Common myeloid progenitor, CD34-positive (primary cell): ENCODE measurements around the gene CHD6.

ENCODE experiments used
- CTCF ChIA-PET: fragments of 350-600 bp; sonication (Branson Sonifier 250); formaldehyde crosslinking; loops from one replicate; lab custom pipeline; 2021; ENCODE audit warnings: antibody characterized with exemption; lab: Charles Lee
- POLR2A ChIA-PET: fragments of 350-600 bp; sonication (Branson Sonifier 250); formaldehyde crosslinking; loops from one replicate; lab custom pipeline; 2021; ENCODE audit warnings: antibody characterized with exemption; lab: Charles Lee
- DNase-seq, 3 donors: peaks; one replicate each; pipeline versions ENCODE4 v3.0.0 to v3.0.0-alpha.2; 2013
- H3K27ac ChIP-seq, 2 experiments: 1 replicate in 1 of 2; 2 replicates in 1 of 2; pipeline ENCODE4 v1.7.0; 2013; ENCODE audit warnings: inconsistent platforms in 2 of 2, low read length in 2 of 2, mild to moderate bottlenecking in 2 of 2, low read depth in 1 of 2, moderate library complexity in 1 of 2; ENCODE audit not compliant: severe bottlenecking in 2 of 2, insufficient read depth in 1 of 2, poor library complexity in 1 of 2
- H3K27me3 ChIP-seq, 5 experiments: replicated peaks in 2 of 5; 1 replicate in 3 of 5; 2 replicates in 2 of 5; pipeline versions ENCODE4 v1.6.1 to v1.7.0; 2013; ENCODE audit warnings: low read length in 4 of 5, mild to moderate bottlenecking in 2 of 5, moderate library complexity in 2 of 5, inconsistent platforms in 1 of 5; ENCODE audit not compliant: insufficient read depth in 5 of 5, control insufficient read depth in 4 of 5
- H3K36me3 ChIP-seq, 4 experiments: 1 replicate in 2 of 4; 2 replicates in 2 of 4; pipeline versions ENCODE4 v1.6.1 to v1.7.0; 2013; ENCODE audit warnings: low read length in 3 of 4, control low read depth in 1 of 4, mild to moderate bottlenecking in 1 of 4; ENCODE audit not compliant: control insufficient read depth in 4 of 4, insufficient read depth in 4 of 4
- H3K4me1 ChIP-seq, 4 experiments: 1 replicate in 3 of 4; 2 replicates in 1 of 4; pipeline versions ENCODE4 v1.6.1 to v1.7.1; 2013; ENCODE audit warnings: low read length in 3 of 4, mild to moderate bottlenecking in 3 of 4, control low read depth in 1 of 4, inconsistent platforms in 1 of 4, moderate library complexity in 1 of 4; ENCODE audit not compliant: control insufficient read depth in 4 of 4, insufficient read depth in 4 of 4; ENCODE audit errors: control extremely low read depth in 1 of 4
- H3K4me3 ChIP-seq, 7 experiments: 1 replicate in 4 of 7; 2 replicates in 3 of 7; pipeline versions ENCODE4 v1.5.1 to v1.7.0; 2013; ENCODE audit warnings: mild to moderate bottlenecking in 7 of 7, low read length in 6 of 7, moderate library complexity in 6 of 7, inconsistent platforms in 2 of 7, low read depth in 2 of 7, control low read depth in 1 of 7; ENCODE audit not compliant: insufficient read depth in 4 of 7, control insufficient read depth in 1 of 7; ENCODE audit errors: extremely low read depth in 1 of 7
- H3K9me3 ChIP-seq, 5 experiments: 1 replicate in 4 of 5; 2 replicates in 1 of 5; pipeline versions ENCODE4 v1.6.1 to v1.7.1; 2013; ENCODE audit warnings: low read length in 4 of 5, mild to moderate bottlenecking in 2 of 5, inconsistent platforms in 1 of 5, low read depth in 1 of 5, moderate library complexity in 1 of 5; ENCODE audit not compliant: control insufficient read depth in 4 of 5, insufficient read depth in 2 of 5; ENCODE audit errors: control extremely low read depth in 1 of 5
- WGBS: methylation state at CpG from one replicate; pipeline ENCODE4 v1.1.5; 2013; ENCODE audit not compliant: insufficient coverage; 5-methylcytosine and 5-hydroxymethylcytosine counted together

The CHD6 gene

GRCh38 chr20:41365777-41366545, 252.2 kb downstream of the CHD6 start:
- peaks cover 4 to 79% (median 24%) of the 10 kb centered on the region in 5 experiments for H3K27me3 ChIP-seq
- 2% methylated on average over 63 of the region's 76 CpGs for WGBS
- CTCF ChIA-PET = no interaction called here
- H3K36me3 ChIP-seq = no peaks in the 10 kb centered on the region
- peaks cover 0 to 10% (median 6%) of the 10 kb centered on the region in 4 experiments for H3K4me1 ChIP-seq
- peaks cover 0 to 5% (median under 1%) of the 10 kb centered on the region in 5 experiments for H3K9me3 ChIP-seq
- no peak overlapping the region for H3K27ac ChIP-seq
- POLR2A ChIA-PET = no interaction called here
- peak overlapping the region in 2 of 7 experiments; percentile 19 to 50 for H3K4me3 ChIP-seq
- DNase-seq = peak in 1 of 3 donors; percentile 29

DNA sequence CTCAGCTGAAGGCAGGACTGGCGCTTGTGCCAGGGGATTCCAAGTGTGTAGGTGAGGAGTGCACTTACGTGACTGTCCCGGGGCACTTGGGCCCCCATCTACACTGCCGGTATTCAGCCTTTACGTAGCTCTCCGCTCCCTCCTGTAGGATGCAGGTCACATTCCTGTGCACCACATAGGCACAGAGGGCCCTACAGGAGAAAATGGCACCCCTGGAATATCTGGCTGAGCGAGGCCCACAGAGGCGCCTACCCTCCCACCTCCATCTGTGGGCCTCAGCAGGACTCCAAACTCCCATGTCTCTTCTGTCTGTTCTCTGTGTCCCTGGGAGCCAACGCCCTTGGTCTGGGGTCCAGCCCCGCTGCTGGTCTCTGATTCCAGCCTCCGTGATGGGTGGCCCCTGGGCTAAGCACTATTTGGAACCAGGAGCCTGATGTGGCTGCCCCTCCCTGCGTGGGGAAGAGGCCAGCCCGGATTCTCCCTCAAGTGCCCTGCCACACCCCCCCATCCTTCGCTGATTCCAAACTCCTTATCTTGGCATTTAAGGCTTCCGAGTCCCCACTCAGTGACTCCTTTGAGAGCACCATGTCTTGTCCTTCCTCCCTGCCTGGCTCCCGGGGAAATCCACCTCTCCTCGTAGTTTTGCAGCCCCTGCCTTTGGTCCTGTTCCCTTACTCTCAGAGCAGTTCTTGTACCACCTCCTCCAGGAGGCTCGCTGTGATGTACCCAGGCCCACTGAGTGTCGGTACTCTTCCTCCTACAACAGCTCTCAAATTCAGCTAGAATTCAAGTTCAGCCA, 253.0 kb downstream of the CHD6 start:
- Histone ChIP-seq H3K4me3 (no peak overlapping the region), H3K27me3 (peaks cover 4 to 76% (median 26%) of the 10 kb centered on the region in 5 experiments), H3K4me1 (peaks cover 0 to 10% (median 6%) of the 10 kb centered on the region in 4 experiments), H3K9me3 (peaks cover 0 to 2% (median 0%) of the 10 kb centered on the region in 5 experiments), H3K27ac (no peak overlapping the region), H3K36me3 (no peaks in the 10 kb centered on the region)
- WGBS = 84% methylated on average over 18 of the region's 19 CpGs
- no peak for DNase-seq
- ChIA-PET CTCF (no interaction called here), POLR2A (no interaction called here)

DNA sequence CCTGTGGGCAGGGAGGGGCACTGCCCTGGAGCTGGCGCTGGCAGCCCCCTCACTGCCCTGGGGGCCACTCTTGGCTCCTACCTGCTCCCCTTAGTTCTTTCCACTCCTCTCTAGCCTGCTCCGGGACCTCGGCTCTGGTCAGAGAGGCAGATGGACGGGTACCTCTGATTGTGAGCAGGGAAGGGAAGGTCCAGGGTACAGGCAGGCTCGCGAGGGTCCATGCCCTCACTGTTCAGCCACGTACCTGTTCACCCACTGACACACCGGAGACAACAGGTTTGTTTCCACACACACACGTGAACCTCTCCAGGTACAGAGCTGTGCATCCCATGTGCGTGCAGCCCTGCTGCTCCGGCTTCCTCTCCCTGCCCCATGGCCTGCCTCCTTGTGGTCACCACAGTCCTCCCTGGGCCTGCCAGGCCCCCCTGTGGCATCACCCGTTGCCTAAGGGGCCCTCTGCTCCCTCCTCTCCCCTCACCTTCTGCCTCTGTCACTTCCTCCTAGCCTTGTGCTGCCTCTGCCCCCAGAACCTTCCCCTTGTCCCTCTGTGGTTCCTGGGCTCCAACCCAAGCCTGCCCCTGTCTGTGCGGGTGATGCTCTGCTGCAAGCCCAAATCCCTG, 253.8 kb downstream of the CHD6 start:
- Histone ChIP-seq H3K4me3 (no peak overlapping the region), H3K27ac (no peak overlapping the region), H3K4me1 (peaks cover 0 to 10% (median 6%) of the 10 kb centered on the region in 4 experiments), H3K27me3 (peaks cover 1 to 67% (median 26%) of the 10 kb centered on the region in 5 experiments), H3K9me3 (no peaks in the 10 kb centered on the region), H3K36me3 (no peaks in the 10 kb centered on the region)
- DNase-seq = peak in 1 of 3 donors; percentile 15
- CTCF ChIA-PET = no interaction called here
- POLR2A ChIA-PET = no interaction called here
- WGBS = 85% methylated on average over 13 of the region's 13 CpGs

GRCh38 chr20:41363601-41364000, 254.6 kb downstream of the CHD6 start:
- Histone ChIP-seq H3K36me3 (no peaks in the 10 kb centered on the region), H3K4me1 (peaks cover 0 to 10% (median 6%) of the 10 kb centered on the region in 4 experiments), H3K27me3 (peaks cover 0 to 61% (median 26%) of the 10 kb centered on the region in 5 experiments), H3K4me3 (no peak overlapping the region), H3K27ac (no peak overlapping the region), H3K9me3 (no peaks in the 10 kb centered on the region)
- ChIA-PET CTCF (no interaction called here), POLR2A (no interaction called here)
- no peak for DNase-seq
- 96% methylated on average over 6 of the region's 7 CpGs for WGBS

- Histone ChIP-seq H3K4me3 (no peak overlapping the region), H3K4me1 (peaks cover 0 to 10% (median 6%) of the 10 kb centered on the region in 4 experiments), H3K36me3 (no peaks in the 10 kb centered on the region), H3K9me3 (no peaks in the 10 kb centered on the region), H3K27ac (no peak overlapping the region), H3K27me3 (peaks cover 0 to 55% (median 23%) of the 10 kb centered on the region in 5 experiments)
- WGBS = 91% methylated on average over 5 of the region's 5 CpGs
- ChIA-PET CTCF (no interaction called here), POLR2A (no interaction called here)
- DNase-seq = no peak
Measured at GRCh38 chr20:41362748-41363140, 255.4 kb downstream of the CHD6 start.

- ChIA-PET CTCF (no interaction called here), POLR2A (no interaction called here)
- Histone ChIP-seq H3K4me3 (no peak overlapping the region), H3K9me3 (no peaks in the 10 kb centered on the region), H3K36me3 (no peaks in the 10 kb centered on the region), H3K4me1 (peaks cover 0 to 10% (median 6%) of the 10 kb centered on the region in 4 experiments), H3K27ac (no peak overlapping the region), H3K27me3 (peaks cover 0 to 48% (median 17%) of the 10 kb centered on the region in 5 experiments)
- DNase-seq = no peak
- 95% methylated on average over 43 of the region's 45 CpGs for WGBS
Measured at GRCh38 chr20:41361757-41362747, 256.1 kb downstream of the CHD6 start.
